H9 (cell line): ENCODE data around the gene BEND5. TPM values are rescaled to one million over a fixed set of nuclear protein-coding genes. Genes with fewer than 3 reads are reported as not detected.

Experiments used
- DNase-seq: peaks from one replicate; pipeline ENCODE4 v3.0.0-alpha.2; 2017
- H2AFZ ChIP-seq: one replicate; pipeline ENCODE4 v1.6.1; 2013; ENCODE audit warnings: mild to moderate bottlenecking, low read length, control low read depth, moderate library complexity
- H2AK5ac ChIP-seq: 2 replicates; pipeline ENCODE4 v1.6.1; 2013; ENCODE audit warnings: low read length, control low read depth, mixed read lengths; ENCODE audit not compliant: insufficient read length
- H2BK120ac ChIP-seq: one replicate; pipeline ENCODE4 v1.6.1; 2013; ENCODE audit warnings: low read depth, mild to moderate bottlenecking, low read length, control low read depth, inconsistent platforms; ENCODE audit not compliant: poor library complexity, severe bottlenecking
- H2BK12ac ChIP-seq: 2 replicates; pipeline ENCODE4 v1.6.1; 2013; ENCODE audit warnings: low read length, control low read depth, mixed read lengths, low read depth; ENCODE audit not compliant: insufficient read length
- H2BK15ac ChIP-seq: 2 replicates; pipeline ENCODE4 v1.6.1; 2013; ENCODE audit warnings: low read depth, low read length, control low read depth
- H2BK20ac ChIP-seq: one replicate; pipeline ENCODE4 v1.6.1; 2013; ENCODE audit warnings: low read depth, mild to moderate bottlenecking, low read length, control low read depth, inconsistent platforms; ENCODE audit not compliant: poor library complexity, severe bottlenecking
- H2BK5ac ChIP-seq: 2 replicates; pipeline ENCODE4 v1.6.1; 2013; ENCODE audit warnings: low read length, control low read depth, mixed read lengths; ENCODE audit not compliant: insufficient read length
- H3K14ac ChIP-seq: 2 replicates; pipeline ENCODE4 v1.6.1; 2013; ENCODE audit warnings: low read length, control low read depth; ENCODE audit not compliant: insufficient read depth
- H3K18ac ChIP-seq: 2 replicates; pipeline ENCODE4 v1.6.1; 2013; ENCODE audit warnings: low read depth, mild to moderate bottlenecking, mixed read lengths, low read length, control low read depth; ENCODE audit not compliant: insufficient read length
- H3K23ac ChIP-seq: 2 replicates; pipeline ENCODE4 v1.6.1; 2013; ENCODE audit warnings: low read length, control low read depth, mixed read lengths, low read depth; ENCODE audit not compliant: insufficient read length
- H3K23me2 ChIP-seq: 2 replicates; pipeline ENCODE4 v1.6.1; 2013; ENCODE audit warnings: low read depth, mild to moderate bottlenecking, mixed read lengths, low read length, control low read depth; ENCODE audit not compliant: insufficient read length, poor library complexity, severe bottlenecking
- H3K27ac ChIP-seq: 2 replicates; pipeline ENCODE4 v1.5.1; 2013; ENCODE audit warnings: low read length, control low read depth, mixed read lengths, low read depth; ENCODE audit not compliant: insufficient read length
- H3K27me3 ChIP-seq: 2 replicates; pipeline ENCODE4 v1.6.1; 2013; ENCODE audit warnings: low read length, control low read depth, inconsistent platforms; ENCODE audit not compliant: insufficient read depth
- H3K4ac ChIP-seq: 2 replicates; pipeline ENCODE4 v1.6.1; 2013; ENCODE audit warnings: low read depth, mild to moderate bottlenecking, control low read depth, inconsistent platforms, low read length, moderate library complexity
- H3K4me1 ChIP-seq: 2 replicates; pipeline ENCODE4 v1.6.1; 2013; ENCODE audit warnings: low read length, control low read depth, inconsistent platforms; ENCODE audit not compliant: insufficient read depth
- H3K4me2 ChIP-seq: 2 replicates; pipeline ENCODE4 v1.6.1; 2013; ENCODE audit warnings: low read length, control low read depth, mixed read lengths; ENCODE audit not compliant: insufficient read length, insufficient read depth
- H3K56ac ChIP-seq: 2 replicates; pipeline ENCODE4 v1.6.1; 2013; ENCODE audit warnings: low read depth, mild to moderate bottlenecking, mixed read lengths, low read length, control low read depth; ENCODE audit not compliant: insufficient read length
- H3K79me1 ChIP-seq: 2 replicates; pipeline ENCODE4 v1.6.1; 2013; ENCODE audit warnings: low read depth, mild to moderate bottlenecking, moderate library complexity, low read length, control low read depth, inconsistent platforms; ENCODE audit not compliant: insufficient read depth, poor library complexity, severe bottlenecking
- H3K79me2 ChIP-seq: 2 replicates; pipeline ENCODE4 v1.6.1; 2013; ENCODE audit warnings: low read length, control low read depth, inconsistent platforms; ENCODE audit not compliant: insufficient read depth
- H3K9ac ChIP-seq: 2 replicates; pipeline ENCODE4 v1.6.1; 2013; ENCODE audit warnings: low read length, control low read depth, mixed read lengths; ENCODE audit not compliant: insufficient read length; ENCODE audit errors: extremely low read depth
- H3K9me3 ChIP-seq: one replicate; pipeline ENCODE4 v1.6.1; 2013; ENCODE audit warnings: low read depth, low read length, inconsistent platforms; ENCODE audit not compliant: control insufficient read depth
- H3T11ph ChIP-seq: one replicate; pipeline ENCODE4 v1.6.1; 2013; ENCODE audit warnings: mild to moderate bottlenecking, low read length, control low read depth, inconsistent platforms
- H4K20me1 ChIP-seq: one replicate; pipeline ENCODE4 v1.6.1; 2013; ENCODE audit not compliant: control insufficient read depth, insufficient read length, insufficient read depth
- H4K5ac ChIP-seq: 2 replicates; pipeline ENCODE4 v1.6.1; 2013; ENCODE audit warnings: low read depth, mild to moderate bottlenecking, mixed read lengths, low read length, control low read depth; ENCODE audit not compliant: insufficient read length
- H4K8ac ChIP-seq: replicated peaks from 2 replicates; pipeline ENCODE4 v1.6.1; 2013; ENCODE audit warnings: low read length, control low read depth, mixed read lengths, low read depth; ENCODE audit not compliant: insufficient read length
- H4K91ac ChIP-seq: 2 replicates; pipeline ENCODE4 v1.6.1; 2013; ENCODE audit warnings: low read depth, mild to moderate bottlenecking, moderate library complexity, mixed read lengths, low read length, control low read depth; ENCODE audit not compliant: insufficient read length
- H3K27ac Mint-ChIP-seq, 3 experiments: 2 replicates in 2 of 3; 3 replicates in 1 of 3; pipeline ENCODE4 v1.8.0; 2020 to 2021; ENCODE audit warnings: mixed read lengths in 3 of 3, mild to moderate bottlenecking in 1 of 3, moderate library complexity in 1 of 3
- H3K27me3 Mint-ChIP-seq: 2 replicates; pipeline ENCODE4 v1.8.0; 2021; ENCODE audit warnings: low read depth, mild to moderate bottlenecking, moderate library complexity, mixed read lengths
- H3K36me3 Mint-ChIP-seq, 3 experiments: 2 replicates in 2 of 3; 3 replicates in 1 of 3; pipeline ENCODE4 v1.8.0; 2020 to 2021; ENCODE audit warnings: low read depth in 3 of 3, mixed read lengths in 3 of 3; ENCODE audit not compliant: insufficient read depth in 1 of 3
- H3K4me1 Mint-ChIP-seq, 2 experiments: 2 replicates each; pipeline ENCODE4 v1.8.0; 2020; ENCODE audit warnings: mixed read lengths in 2 of 2
- H3K4me3 Mint-ChIP-seq, 2 experiments: 2 replicates in 1 of 2; 3 replicates in 1 of 2; pipeline ENCODE4 v1.8.0; 2020 to 2021; ENCODE audit warnings: mild to moderate bottlenecking in 2 of 2, mixed read lengths in 2 of 2, moderate library complexity in 1 of 2
- H3K9me3 Mint-ChIP-seq, 2 experiments: 2 replicates in 1 of 2; 3 replicates in 1 of 2; pipeline ENCODE4 v1.8.0; 2020; ENCODE audit warnings: mild to moderate bottlenecking in 2 of 2, mixed read lengths in 2 of 2, moderate library complexity in 1 of 2
- CTCF ChIP-seq: fragments of 200-600 bp; sonication (generic); conservative IDR thresholded peaks from 3 replicates; pipeline ENCODE4 v1.8.0; 2021; ENCODE audit warnings: antibody characterized with exemption, mild to moderate bottlenecking
- WGBS: extraction: QIAGEN DNeasy Blood & Tissue Kit; methylation state at CpG from one replicate; pipeline ENCODE4 v1.1.7; 2013; ENCODE audit warnings: missing lambda C conversion rate, low lambda C conversion rate, mixed read lengths; ENCODE audit not compliant: insufficient read length; ENCODE audit errors: extremely low coverage; 5-methylcytosine and 5-hydroxymethylcytosine counted together
- total RNA-seq: library from RNA; stranded (reverse); gene quantifications from 2 replicates; pipeline ENCODE4 v1.2.1, GENCODE V29; 2021

Gene BEND5
- total RNA-seq, 1 experiment from 2014 or later = 4.8 TPM

GRCh38 chr1:48688102-48688760 is 88.5 kb downstream of the BEND5 start:
- H3K27me3 Mint-ChIP-seq = peaks cover 5% of the 10 kb centered on the region; the same call in 1 of the 2 replicates
- Histone ChIP-seq H3K56ac (no peak overlapping the region), H3K4me2 (no peak overlapping the region), H3K9me3 (no peaks in the 10 kb centered on the region), H3K14ac (no peak overlapping the region), H3K9ac (no peak overlapping the region), H2BK15ac (no peak overlapping the region), H3K18ac (no peak overlapping the region), H3K4ac (no peak overlapping the region), H3K79me2 (no peaks in the 10 kb centered on the region), H3K79me1 (no peaks in the 10 kb centered on the region), H2AK5ac (no peak overlapping the region), H2AFZ (no peak overlapping the region), H4K8ac (no peak overlapping the region), H4K5ac (no peak overlapping the region), H3K4me1 (no peaks in the 10 kb centered on the region), H4K91ac (no peak overlapping the region), H3T11ph (no peak overlapping the region), H2BK20ac (no peak overlapping the region), H2BK12ac (no peak overlapping the region), H2BK5ac (no peak overlapping the region), H3K23me2 (no peaks in the 10 kb centered on the region), H2BK120ac (no peak overlapping the region), H4K20me1 (no peaks in the 10 kb centered on the region), H3K27ac (no peak overlapping the region), H3K23ac (no peak overlapping the region), H3K27me3 (no peaks in the 10 kb centered on the region)
- H3K9me3 Mint-ChIP-seq = no peaks in the 10 kb centered on the region; a peak in 1 of 5 replicates
- H3K36me3 Mint-ChIP-seq = no peaks in the 10 kb centered on the region
- no CpG with 5 or more reads among the region's 3 CpGs for WGBS
- H3K4me3 Mint-ChIP-seq = no peak overlapping the region
- peaks cover 0 to 12% of the 10 kb centered on the region in 2 experiments; a peak in 3 of 4 replicates for H3K4me1 Mint-ChIP-seq
- peak; percentile 61 for TF ChIP-seq CTCF
- no peak for DNase-seq
- peak overlapping the region in 1 of 3 experiments; percentile 37; a peak in 1 of 7 replicates for H3K27ac Mint-ChIP-seq
